ENCODE results near the gene KCTD3. TPM values are rescaled to one million over a fixed set of nuclear protein-coding genes. Genes with fewer than 3 reads are reported as not detected.

Gene KCTD3
- total RNA-seq, 1 donor from 2014 or later = 25.3 TPM

DNA sequence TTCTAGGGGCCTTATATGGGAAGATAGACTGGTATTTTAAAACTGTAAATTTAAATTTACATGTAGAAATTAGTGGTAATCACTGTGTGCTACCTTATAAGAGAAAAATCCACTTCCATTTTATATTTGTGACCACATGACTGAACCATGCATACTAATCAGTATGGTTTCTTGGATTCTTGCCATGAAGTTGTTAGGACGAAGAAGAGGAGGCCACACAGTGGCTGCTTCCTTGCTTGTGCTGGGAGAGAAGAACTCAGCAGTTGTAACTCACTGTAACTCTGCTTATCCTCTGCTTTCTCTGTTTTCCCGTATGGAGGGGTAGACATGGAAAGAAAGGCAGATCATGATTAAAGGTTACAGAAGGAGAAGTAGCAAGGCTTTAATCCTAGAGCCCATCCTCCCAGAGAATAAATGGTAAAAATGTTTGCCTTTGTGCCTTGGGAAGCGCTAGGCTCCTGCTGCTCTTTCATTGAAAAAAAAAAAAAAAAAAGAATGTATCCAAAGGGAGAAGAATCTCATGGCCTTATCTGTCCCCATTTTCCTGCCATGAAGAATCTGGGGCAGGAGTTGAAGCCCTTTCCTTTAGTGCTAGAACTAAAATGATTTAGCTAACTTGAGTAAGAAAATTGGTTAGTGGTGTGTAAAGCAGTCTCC lies 32.4 kb downstream of the KCTD3 start:
- no peak overlapping the region for H3K27ac Mint-ChIP-seq (ENCODE audit: unreplicated experiment)
- no peak overlapping the region for H3K4me3 Mint-ChIP-seq (ENCODE audit: unreplicated experiment)
- DNase-seq (ENCODE audit: low spot score) = no peak
- TF ChIP-seq, protein P1, sequence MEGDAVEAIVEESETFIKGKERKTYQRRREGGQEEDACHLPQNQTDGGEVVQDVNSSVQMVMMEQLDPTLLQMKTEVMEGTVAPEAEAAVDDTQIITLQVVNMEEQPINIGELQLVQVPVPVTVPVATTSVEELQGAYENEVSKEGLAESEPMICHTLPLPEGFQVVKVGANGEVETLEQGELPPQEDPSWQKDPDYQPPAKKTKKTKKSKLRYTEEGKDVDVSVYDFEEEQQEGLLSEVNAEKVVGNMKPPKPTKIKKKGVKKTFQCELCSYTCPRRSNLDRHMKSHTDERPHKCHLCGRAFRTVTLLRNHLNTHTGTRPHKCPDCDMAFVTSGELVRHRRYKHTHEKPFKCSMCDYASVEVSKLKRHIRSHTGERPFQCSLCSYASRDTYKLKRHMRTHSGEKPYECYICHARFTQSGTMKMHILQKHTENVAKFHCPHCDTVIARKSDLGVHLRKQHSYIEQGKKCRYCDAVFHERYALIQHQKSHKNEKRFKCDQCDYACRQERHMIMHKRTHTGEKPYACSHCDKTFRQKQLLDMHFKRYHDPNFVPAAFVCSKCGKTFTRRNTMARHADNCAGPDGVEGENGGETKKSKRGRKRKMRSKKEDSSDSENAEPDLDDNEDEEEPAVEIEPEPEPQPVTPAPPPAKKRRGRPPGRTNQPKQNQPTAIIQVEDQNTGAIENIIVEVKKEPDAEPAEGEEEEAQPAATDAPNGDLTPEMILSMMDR (IDR thresholded peaks at IDR 0.05) = no peak
- H3K27me3 Mint-ChIP-seq (ENCODE audit: low read depth) = no peaks in the 10 kb centered on the region
- H3K9me3 Mint-ChIP-seq (ENCODE audit: low read depth) = no peaks in the 10 kb centered on the region
- H3K4me1 Mint-ChIP-seq (ENCODE audit: low read depth) = peaks cover 40% of the 10 kb centered on the region
- peaks cover 16% of the 10 kb centered on the region for H3K36me3 Mint-ChIP-seq (ENCODE audit: low read depth)

DNA sequence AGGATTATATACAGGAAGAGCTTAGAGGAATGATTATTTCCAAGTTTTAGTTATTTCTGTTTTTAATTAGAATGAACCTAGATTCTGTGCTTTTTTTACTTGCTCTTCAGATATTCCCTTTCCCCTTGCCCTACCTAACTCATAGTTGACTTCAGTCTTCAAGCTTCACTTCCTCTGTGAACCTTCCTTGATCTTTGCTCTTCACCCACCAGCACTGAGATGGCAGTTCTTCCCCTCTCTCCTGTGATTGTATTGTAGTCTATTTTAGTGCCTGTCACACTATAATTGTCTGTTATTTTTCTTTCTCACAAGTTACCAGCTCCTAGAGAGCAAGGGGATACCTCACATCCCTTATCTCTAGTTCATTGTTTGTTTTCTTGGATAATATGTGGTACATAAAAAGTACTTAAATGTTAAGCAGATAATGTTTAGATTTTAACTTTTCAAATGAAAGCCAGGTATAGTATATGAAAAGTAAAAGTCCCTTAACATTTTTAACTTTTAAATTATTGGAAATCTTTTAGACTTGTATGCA lies 33.2 kb downstream of the KCTD3 start:
- TF ChIP-seq, protein P1 (IDR thresholded peaks at IDR 0.05) = no peak
- Mint-ChIP-seq H3K4me1 (ENCODE audit: low read depth) (peaks cover 33% of the 10 kb centered on the region), H3K36me3 (ENCODE audit: low read depth) (peaks cover 16% of the 10 kb centered on the region), H3K4me3 (ENCODE audit: unreplicated experiment) (no peak overlapping the region), H3K27me3 (ENCODE audit: low read depth) (no peaks in the 10 kb centered on the region), H3K9me3 (ENCODE audit: low read depth) (no peaks in the 10 kb centered on the region), H3K27ac (ENCODE audit: unreplicated experiment) (no peak overlapping the region)
- no peak for DNase-seq (ENCODE audit: low spot score)

DNA sequence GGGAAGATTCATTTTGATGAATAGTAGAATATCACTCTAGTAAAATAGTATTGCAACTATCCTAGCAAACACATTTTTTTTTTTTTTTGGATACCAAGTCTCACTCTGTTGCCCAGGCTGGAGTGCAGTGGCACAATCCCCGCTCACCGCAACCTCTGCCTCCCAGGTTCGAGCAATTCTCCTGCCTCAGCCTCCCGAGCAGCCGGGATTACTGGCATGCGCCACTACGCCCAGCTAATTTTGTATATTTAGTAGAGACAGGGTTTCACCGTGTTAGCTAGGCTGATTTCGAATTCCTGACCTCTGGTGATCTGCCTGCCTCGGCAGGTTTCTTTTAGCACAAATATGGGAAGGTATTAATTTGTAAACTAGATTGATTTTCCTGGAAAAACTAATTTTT lies 33.8 kb downstream of the KCTD3 start:
- Mint-ChIP-seq H3K36me3 (ENCODE audit: low read depth) (peaks cover 16% of the 10 kb centered on the region), H3K27ac (ENCODE audit: unreplicated experiment) (no peak overlapping the region), H3K4me3 (ENCODE audit: unreplicated experiment) (no peak overlapping the region), H3K27me3 (ENCODE audit: low read depth) (no peaks in the 10 kb centered on the region), H3K4me1 (ENCODE audit: low read depth) (peaks cover 27% of the 10 kb centered on the region), H3K9me3 (ENCODE audit: low read depth) (no peaks in the 10 kb centered on the region)
- DNase-seq (ENCODE audit: low spot score) = no peak
- TF ChIP-seq, protein P1 (IDR thresholded peaks at IDR 0.05) = no peak

DNA sequence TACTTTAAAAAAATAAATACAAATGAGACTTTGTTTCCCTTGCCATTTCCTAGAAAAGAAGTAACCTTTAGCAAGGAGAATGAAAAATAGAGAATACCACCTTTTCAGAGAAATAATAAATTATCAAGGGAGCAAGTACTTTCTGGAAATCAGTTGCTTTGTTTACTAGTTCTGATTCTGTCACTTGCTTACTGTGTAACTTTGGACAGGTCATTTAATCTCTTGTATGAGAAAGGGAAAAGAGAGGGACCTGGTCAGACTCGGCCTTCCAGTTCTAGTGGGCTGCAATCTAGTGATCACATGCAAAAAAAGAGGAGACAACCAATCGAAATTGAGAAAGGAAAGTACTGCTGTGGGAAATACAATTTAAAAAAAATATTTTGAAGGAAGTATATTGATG lies 34.2 kb downstream of the KCTD3 start:
- Mint-ChIP-seq H3K36me3 (ENCODE audit: low read depth) (peaks cover 16% of the 10 kb centered on the region), H3K4me1 (ENCODE audit: low read depth) (peaks cover 24% of the 10 kb centered on the region), H3K4me3 (ENCODE audit: unreplicated experiment) (no peak overlapping the region), H3K27ac (ENCODE audit: unreplicated experiment) (no peak overlapping the region), H3K27me3 (ENCODE audit: low read depth) (no peaks in the 10 kb centered on the region), H3K9me3 (ENCODE audit: low read depth) (no peaks in the 10 kb centered on the region)
- DNase-seq (ENCODE audit: low spot score) = no peak
- TF ChIP-seq, protein P1 (IDR thresholded peaks at IDR 0.05) = no peak

DNA sequence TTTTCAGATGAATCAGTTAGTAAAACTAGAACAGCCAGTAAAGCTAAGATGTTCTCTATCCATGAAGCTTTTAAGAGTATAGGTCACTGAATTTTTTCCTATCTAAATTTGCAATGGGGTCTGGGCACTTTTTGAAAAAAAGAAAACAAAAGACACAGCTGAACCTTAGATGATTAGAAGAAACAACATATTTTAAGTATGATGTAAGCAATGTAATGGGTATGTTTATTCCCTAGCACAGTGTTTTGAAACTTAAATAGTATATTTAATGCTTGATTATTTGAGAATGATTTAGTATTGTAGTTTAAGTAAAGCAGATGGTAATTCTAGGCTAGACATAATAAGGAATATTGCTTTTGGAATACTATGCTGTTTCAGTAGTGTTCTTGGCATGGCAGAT lies 36.2 kb downstream of the KCTD3 start:
- H3K4me1 Mint-ChIP-seq (ENCODE audit: low read depth) = peaks cover 24% of the 10 kb centered on the region
- H3K4me3 Mint-ChIP-seq (ENCODE audit: unreplicated experiment) = no peak overlapping the region

More for the DNA sequence above, 36.2 kb downstream of the KCTD3 start:
- no peaks in the 10 kb centered on the region for H3K9me3 Mint-ChIP-seq (ENCODE audit: low read depth)
- H3K36me3 Mint-ChIP-seq (ENCODE audit: low read depth) = peaks cover 8% of the 10 kb centered on the region
- TF ChIP-seq, protein P1 (IDR thresholded peaks at IDR 0.05) = no peak
- no peak for DNase-seq (ENCODE audit: low spot score)
- no peaks in the 10 kb centered on the region for H3K27me3 Mint-ChIP-seq (ENCODE audit: low read depth)
- H3K27ac Mint-ChIP-seq (ENCODE audit: unreplicated experiment) = no peak overlapping the region
